GM19240 (cell line): ENCODE results near the gene TMEM167A.

Experiments
- DNase-seq: peaks from one replicate; pipeline ENCODE4 v3.0.0; 2011; ENCODE audit warnings: low spot score; ENCODE audit not compliant: insufficient read length

TMEM167A gene

GRCh38 chr5:83035373-83036100 lies 41.7 kb downstream of the TMEM167A start:
- DNase-seq: no peak

DNA sequence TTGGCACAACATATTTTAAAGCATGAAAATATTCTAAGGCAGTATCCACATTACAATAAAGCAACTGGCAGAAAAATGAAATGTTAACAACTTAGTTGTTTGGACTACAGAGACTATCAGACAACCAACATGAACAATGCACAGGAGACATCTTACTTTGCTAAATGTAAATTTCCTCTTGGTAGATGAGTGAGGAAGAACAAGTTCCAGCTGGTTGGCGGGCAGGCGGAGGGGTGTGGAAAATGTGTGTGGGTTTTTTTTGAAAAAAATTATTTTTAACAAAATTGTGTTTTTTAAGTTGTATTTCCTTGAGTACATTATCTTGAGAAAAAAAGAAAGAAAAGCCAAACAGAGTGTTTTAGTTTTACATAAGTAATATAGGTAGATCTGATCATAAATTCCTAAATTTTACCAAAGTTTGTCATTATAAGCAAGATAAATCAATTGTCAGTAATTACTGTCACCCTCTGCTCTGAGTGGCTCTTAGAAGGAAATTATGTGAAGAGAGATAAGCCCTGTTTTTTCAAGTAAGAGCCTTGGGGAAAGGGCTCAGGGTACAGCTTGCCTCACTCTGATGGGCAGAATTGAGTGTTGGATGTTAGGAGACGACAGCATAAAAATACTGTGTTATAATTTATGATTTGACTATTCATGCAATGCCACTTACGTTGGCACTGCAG lies 42.5 kb downstream of the TMEM167A start:
- no peak for DNase-seq

- no peak for DNase-seq
Observed at GRCh38 chr5:83034036-83034435, 43.2 kb downstream of the TMEM167A start.

- DNase-seq: no peak
Observed at GRCh38 chr5:83031381-83031780, 45.8 kb downstream of the TMEM167A start.

DNA sequence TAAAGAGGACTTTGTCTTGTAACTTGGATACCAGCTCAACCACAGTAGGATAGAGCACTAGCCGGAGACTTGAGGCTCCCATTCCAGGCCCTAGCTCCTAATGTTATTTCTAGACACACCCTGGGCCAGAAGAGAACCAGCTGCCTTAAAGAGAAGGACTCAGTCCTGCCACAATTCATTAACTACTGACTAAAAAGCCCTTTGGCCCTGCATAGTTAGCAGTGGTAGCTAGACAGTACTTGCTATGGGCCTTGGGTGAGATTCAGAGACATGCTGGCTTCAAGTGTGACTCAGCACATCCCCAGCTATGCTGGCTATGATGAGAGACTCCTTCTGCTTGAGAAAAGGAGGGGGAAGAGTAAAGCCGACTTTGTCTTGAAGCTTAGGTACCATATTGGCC lies 47.3 kb downstream of the TMEM167A start:
- no peak for DNase-seq

GRCh38 chr5:83026930-83027687 lies 50.1 kb downstream of the TMEM167A start:
- no peak for DNase-seq

GRCh38 chr5:83026516-83026915 lies 50.7 kb downstream of the TMEM167A start:
- no peak for DNase-seq

GRCh38 chr5:83025690-83026478 lies 51.3 kb downstream of the TMEM167A start:
- no peak for DNase-seq

GRCh38 chr5:83022334-83022733 lies 54.9 kb downstream of the TMEM167A start:
- DNase-seq: no peak

- no peak for DNase-seq
Observed at GRCh38 chr5:83015676-83016075, 61.5 kb downstream of the TMEM167A start.

DNA sequence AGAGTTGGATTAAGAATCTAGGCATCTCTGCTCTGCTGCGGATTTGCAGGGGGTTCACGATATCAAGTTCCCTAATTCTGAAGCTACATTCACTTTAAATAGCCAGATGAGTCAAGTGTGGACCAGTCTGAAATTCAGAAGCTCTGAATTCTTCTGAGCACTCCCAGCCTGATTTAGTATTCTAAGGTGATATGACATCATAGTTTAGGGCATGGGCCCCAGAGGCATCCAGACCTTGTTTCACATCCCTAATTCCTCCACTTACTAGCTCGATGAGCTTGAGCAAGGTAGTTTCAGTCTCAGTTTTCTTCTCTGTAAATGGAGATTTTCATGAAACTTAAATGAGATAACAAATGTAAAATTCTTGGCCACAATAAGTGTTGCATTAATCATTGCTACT lies 65.2 kb downstream of the TMEM167A start:
- DNase-seq: peak; percentile 37

DNA sequence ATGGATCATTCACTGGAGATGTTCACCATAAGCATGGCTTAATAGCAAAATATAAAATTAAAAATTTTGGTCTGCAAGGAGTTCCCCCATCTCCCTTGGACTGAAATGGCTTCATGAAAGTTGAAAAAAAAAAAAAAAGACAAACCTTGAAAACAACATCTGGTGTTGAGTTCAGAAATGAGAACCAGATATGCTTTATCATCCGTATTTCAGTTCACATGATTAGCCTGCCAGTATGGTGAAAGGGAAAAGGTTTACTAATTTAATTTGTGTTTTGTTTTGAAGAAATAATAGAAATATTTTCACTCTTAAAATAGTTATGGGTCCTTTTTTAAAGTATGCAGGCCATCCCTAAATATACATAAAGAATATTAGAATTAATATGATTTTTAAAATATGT lies 67.8 kb downstream of the TMEM167A start:
- no peak for DNase-seq

DNA sequence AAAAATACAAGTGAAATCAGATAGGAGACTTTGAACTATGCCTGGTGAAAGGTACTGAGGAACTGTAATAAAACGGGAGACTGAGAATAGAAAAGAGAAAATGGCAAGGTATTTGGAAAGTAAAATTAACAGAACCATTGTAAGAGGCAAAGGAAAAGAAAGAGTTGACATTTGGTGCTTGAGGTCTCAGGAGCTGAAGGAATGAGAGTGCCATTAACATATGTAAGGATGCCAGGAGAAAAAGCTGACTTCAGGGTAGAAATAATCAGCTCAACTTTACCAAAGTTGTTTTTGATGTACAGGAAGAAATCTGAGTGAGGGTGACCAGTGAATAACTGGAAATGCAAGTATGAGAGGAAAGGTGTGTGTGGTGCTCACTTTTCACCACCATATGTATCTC lies 69.4 kb downstream of the TMEM167A start:
- DNase-seq: no peak

GRCh38 chr5:83006683-83007283 lies 70.4 kb downstream of the TMEM167A start:
- DNase-seq: no peak

DNA sequence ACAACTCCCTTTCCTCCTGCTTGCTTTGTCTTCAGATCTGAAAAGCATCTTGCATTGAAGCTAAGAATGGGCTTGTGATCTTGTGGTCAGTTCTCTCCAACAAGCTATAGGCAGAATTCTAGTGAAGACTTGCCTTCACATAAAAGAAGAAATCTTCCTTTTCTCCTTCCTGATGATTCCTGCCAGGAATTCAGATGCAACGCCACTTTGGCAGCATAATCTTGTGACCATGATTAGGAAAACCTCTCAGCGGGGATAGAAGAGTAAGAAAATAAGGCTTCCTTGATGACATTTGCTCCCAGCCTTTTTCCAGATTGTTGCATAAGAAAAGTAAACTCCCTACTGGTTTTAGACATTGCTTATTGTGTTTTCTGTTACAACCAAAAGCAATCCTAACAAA lies 73.4 kb downstream of the TMEM167A start:
- DNase-seq: no peak
